DMS 273 treated with DMSO at 0.1 percent for 48 hours (cell line): Measurements from ENCODE around the gene EPC2.
"Not testable (repeated sequence)": the region's sequence is repeated elsewhere in the genome, so short reads cannot be mapped to it uniquely, and the experiment has no call there.

Experiments used
- DNase-seq: peaks from one replicate; lab custom pipeline; 2025; lab: John Stamatoyannopoulos, UW

The EPC2 gene

DNA sequence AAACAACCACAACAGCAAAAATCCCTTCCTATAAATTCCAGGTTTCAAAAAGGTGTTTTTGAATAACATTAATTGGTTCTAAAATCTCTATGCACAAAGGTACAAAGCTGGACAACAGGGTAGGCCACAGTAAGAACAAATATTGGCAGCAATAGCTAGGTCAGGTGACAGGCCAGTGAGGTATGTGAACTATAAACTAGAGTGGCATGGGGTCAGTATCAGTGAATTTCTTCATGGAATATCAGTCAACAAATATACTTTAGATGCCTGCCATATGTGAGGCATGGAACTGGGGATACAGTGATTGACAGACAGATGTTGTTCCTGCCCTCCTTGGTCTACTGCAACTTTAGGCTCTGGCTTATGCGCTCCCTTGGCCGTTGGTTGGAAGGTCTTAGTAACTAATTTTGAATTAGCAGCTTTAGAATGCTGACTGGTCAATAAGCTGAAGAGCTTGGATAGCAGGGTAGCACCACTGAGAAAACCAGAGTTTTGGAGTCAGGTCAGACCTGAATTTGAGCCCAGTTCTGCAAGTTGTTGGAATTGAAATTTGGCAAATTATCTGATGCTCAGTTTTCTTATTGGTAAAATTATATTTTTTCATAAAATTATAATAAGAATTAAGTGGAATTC lies 2.3 kb upstream of the EPC2 start:
- no peak for DNase-seq

GRCh38 chr2:148642891-148643416 lies 1.6 kb upstream of the EPC2 start:
- DNase-seq: no peak

GRCh38 chr2:148643421-148643820 lies 1.1 kb upstream of the EPC2 start:
- no peak for DNase-seq

DNA sequence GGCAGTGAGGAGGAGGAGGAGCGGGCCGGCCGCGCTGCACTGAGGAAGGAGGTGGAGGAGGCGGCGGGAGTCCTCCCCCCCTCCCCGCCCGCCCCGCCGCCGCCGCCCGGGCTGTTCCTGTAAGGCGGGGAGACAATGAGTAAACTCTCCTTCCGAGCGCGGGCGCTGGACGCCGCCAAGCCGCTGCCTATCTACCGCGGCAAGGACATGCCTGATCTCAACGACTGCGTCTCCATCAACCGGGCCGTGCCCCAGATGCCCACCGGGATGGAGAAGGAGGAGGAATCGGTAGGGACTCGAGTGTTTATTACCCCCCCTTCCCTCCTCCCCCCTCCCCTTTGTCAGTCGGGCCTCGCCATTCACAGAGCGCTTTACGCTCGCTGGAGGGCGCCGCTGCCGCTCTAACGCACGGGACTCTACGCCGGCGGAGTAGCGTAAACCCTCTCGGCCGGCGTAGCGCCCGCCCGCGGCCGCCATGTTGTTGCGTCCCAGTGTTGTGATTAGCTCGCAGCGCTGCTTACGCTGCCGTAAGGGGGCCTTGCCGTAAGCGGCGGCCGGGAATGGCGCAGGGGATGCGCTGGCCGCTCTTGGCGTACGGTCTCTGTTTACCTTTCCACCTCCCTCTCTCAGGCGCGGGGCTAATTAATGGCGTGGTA lies 460 bp downstream of the EPC2 start:
- peak; percentile 87 for DNase-seq

GRCh38 chr2:148645539-148646230 lies 1.1 kb downstream of the EPC2 start:
- peak; percentile 68 for DNase-seq

- DNase-seq: no peak
Measured at GRCh38 chr2:148646231-148646559, 1.6 kb downstream of the EPC2 start.

- DNase-seq: not testable (repeated sequence)
Measured at GRCh38 chr2:148647711-148648110, 3.2 kb downstream of the EPC2 start.

DNA sequence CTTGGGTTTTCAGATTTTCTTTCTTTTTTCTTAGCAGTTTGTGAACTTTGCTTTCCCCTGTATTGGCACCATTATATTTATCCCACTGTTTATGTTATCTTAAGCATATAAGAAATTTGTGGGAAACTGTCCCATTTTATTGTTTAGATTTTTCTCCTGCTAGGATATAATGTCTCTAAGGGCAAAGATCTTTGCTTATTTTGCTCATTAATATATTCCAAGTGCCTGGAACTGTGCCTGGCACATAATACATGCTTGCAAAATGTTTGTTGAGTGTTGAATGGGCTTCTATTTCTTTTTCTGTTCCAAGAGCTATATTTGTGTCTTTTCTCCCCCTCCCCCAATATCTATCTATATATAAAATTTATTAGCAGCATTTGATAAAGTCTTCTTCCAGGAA lies 5.4 kb downstream of the EPC2 start:
- DNase-seq: no peak

DNA sequence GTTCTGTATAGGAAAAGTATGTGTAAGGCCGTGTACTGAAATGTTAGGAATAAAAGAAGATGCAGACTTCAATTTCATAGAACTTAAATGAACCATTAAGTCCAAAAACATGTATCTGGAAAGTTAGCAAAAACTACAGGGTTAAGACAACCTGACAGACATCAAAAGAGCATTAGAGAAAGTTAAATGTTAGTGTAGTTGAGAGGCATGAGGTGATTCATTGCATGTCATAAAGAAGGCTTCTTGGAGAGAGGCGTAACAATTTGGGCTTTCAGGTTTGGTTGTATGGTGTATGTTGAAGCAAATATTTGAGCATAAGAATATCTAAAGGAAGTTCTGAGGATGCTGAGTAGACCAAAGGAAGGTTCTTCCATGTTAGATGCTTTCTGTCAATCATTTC lies 6.3 kb downstream of the EPC2 start:
- DNase-seq: no peak

- no peak for DNase-seq
Measured at GRCh38 chr2:148651972-148652371, 7.4 kb downstream of the EPC2 start.

GRCh38 chr2:148653437-148653836 lies 8.9 kb downstream of the EPC2 start:
- DNase-seq: no peak

DNA sequence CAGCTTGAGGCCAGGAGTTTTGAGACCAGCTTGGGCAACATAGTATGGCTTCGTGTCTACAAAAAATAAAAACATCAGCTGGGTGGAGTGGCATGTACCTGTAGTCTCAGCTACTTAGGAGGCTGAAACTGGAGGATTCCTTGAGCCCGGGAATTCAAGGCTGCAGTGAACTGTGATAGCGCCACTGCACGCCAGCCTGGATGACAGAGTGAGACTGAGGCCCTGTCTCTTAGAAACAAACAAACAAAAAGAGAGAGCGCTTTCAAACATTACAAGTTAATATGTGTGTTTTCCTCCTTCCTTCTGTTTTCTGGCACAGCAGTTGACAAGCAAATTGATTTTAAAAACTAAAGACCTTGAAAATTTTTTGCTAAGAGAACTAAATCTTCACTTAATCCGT lies 9.9 kb downstream of the EPC2 start:
- no peak for DNase-seq

GRCh38 chr2:148656516-148656915 lies 12.0 kb downstream of the EPC2 start:
- no peak for DNase-seq

GRCh38 chr2:148658807-148659722 lies 14.5 kb downstream of the EPC2 start:
- DNase-seq: no peak

- no peak for DNase-seq
Measured at GRCh38 chr2:148660999-148661398, 16.4 kb downstream of the EPC2 start.

DNA sequence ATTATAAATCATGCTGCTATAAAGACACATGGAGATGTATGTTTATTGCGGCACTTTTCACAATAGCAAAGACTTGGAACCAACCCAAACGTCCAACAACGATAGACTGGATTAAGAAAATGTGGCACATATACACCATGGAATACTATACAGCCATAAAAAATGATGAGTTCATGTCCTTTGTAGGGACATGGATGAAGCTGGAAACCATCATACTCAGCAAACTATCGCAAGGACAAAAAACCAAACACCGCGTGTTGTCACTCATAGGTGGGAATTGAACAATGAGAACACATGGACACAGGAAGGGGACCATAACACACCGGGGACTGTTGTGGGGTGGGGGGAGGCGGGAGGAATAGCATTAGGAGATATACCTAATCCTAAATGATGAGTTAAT lies 17.8 kb downstream of the EPC2 start:
- DNase-seq: not testable (repeated sequence)

GRCh38 chr2:148664229-148664628 lies 19.7 kb downstream of the EPC2 start:
- DNase-seq: no peak

DNA sequence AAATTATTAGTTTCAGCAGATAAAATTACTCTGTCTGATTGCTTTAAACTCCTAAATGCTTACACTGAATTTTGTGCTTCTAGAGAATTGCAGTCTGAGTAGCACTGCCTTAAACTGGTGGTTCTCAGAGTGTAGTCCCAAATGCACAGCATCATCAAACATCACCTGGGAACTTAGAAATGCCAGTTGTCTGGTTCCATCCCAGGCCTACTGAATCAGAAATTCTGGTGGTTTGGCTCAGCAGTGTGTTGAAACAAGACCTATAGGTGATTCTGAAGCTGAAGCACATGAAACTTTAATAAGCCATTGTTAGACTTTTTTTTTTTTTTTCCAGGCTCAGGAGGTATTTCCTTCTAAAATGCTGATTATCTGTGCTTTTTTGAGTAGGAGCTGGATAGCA lies 22.0 kb downstream of the EPC2 start:
- DNase-seq: no peak

- no peak for DNase-seq
Measured at GRCh38 chr2:148667113-148667836, 22.7 kb downstream of the EPC2 start.

DNA sequence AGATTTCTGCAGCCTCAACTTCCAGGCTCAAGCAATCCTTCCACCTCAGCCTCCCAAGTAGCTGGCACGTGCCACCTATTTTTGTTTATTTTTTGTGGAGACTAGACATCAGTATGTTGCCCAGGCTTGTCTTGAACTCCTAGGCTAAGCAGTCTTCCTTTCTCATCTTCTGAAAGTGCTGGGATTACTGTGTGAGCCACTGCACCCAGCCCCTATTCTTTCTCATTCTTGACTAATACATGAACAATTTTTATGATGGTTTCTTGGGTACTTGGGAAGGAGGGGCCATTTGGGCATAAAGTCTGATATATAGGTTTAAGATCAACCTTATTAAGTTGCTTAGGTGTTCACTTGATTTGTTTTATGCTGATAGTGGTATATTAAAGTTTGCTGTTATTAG lies 26.2 kb downstream of the EPC2 start:
- DNase-seq: no peak
